ENCODE data around the gene ITPKB. TPM values are rescaled to one million over a fixed set of nuclear protein-coding genes. Genes with fewer than 3 reads are reported as not detected.

The ITPKB gene
- total RNA-seq, 2 donors from 2014 or later, result 26.9 to 28.4 TPM

DNA sequence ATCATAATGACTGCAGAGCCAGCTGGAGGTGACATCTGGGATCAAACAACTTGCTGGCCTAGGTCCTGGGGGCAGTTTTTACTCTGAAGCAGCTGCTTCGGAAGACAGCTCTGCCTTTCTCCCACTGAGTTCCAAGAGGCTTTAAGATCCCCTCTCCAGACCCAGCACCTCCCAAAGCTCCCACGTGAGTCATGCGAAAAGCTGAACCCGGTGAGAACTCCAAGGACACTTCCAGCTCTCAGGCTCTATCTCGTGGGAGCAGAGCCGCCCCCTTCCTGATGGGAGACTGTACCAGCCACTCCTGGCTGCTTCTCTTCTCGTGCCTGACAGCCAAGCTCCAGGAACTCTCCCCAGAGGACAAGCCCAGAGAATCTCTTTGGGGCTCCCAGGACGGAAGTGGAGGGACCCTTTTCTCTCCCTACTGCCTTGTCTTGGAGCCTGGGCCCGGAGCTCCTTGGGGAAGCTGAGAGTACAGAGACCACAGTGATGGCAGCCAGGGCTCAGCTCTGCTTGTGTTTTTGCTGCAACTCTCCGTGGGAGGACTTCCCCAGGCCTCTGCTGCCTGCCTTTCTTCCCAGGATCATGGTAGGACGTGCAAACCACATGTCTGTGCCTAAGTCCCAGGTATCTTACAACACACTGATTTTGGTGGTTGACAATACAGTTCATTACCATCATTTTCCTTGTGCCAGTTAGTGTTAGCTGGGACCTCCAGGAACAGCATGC lies 149.9 kb downstream of the ITPKB start:
- H3K4me1 ChIP-seq (ENCODE audit: control insufficient read depth in 1 of 2, low read depth in 2 of 2), result peaks cover 0 to 13% of the 10 kb centered on the region in 2 donors
- H3K27me3 ChIP-seq (replicated peaks; ENCODE audit: insufficient read depth), result no peaks in the 10 kb centered on the region
- H3K36me3 ChIP-seq, result no peaks in the 10 kb centered on the region
- DNase-seq (ENCODE audit: low spot score), result no peak
- no peak for ATAC-seq (ENCODE audit: insufficient number of reproducible peaks, low FRiP score, low read depth)
- no peaks in the 10 kb centered on the region for H3K9me3 ChIP-seq
- H3K27ac ChIP-seq, result no peak overlapping the region
- no peak overlapping the region for H3K4me3 ChIP-seq
- TF ChIP-seq, protein P1, sequence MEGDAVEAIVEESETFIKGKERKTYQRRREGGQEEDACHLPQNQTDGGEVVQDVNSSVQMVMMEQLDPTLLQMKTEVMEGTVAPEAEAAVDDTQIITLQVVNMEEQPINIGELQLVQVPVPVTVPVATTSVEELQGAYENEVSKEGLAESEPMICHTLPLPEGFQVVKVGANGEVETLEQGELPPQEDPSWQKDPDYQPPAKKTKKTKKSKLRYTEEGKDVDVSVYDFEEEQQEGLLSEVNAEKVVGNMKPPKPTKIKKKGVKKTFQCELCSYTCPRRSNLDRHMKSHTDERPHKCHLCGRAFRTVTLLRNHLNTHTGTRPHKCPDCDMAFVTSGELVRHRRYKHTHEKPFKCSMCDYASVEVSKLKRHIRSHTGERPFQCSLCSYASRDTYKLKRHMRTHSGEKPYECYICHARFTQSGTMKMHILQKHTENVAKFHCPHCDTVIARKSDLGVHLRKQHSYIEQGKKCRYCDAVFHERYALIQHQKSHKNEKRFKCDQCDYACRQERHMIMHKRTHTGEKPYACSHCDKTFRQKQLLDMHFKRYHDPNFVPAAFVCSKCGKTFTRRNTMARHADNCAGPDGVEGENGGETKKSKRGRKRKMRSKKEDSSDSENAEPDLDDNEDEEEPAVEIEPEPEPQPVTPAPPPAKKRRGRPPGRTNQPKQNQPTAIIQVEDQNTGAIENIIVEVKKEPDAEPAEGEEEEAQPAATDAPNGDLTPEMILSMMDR (IDR thresholded peaks at IDR 0.05), result no peak

DNA sequence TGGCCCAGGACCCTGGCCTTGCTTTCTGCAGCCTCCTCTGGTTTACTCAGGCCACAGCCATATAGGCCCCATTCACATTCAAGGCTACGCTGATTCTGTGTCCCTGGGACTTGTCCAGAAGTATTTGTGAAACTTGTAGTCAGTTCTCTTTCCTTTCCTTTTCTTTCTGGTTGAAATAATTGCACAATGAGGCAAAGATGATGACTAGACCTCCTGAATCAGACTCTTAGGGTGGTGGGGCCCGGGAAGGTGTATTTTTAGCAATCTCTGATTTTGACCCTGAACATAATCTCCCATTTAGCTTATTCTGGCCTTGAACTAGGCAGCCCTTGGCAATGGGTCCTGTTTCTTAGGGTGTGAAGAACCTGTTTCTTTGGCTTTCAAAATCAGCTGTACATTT lies 150.6 kb downstream of the ITPKB start:
- Histone ChIP-seq H3K4me1 (ENCODE audit: control insufficient read depth in 1 of 2, low read depth in 2 of 2) (peaks cover 0 to 13% of the 10 kb centered on the region in 2 donors), H3K36me3 (no peaks in the 10 kb centered on the region), H3K27me3 (replicated peaks; ENCODE audit: insufficient read depth) (no peaks in the 10 kb centered on the region), H3K9me3 (no peaks in the 10 kb centered on the region), H3K27ac (no peak overlapping the region), H3K4me3 (no peak overlapping the region)
- DNase-seq (ENCODE audit: low spot score), result no peak
- ATAC-seq (ENCODE audit: insufficient number of reproducible peaks, low FRiP score, low read depth), result no peak
- TF ChIP-seq, protein P1 (IDR thresholded peaks at IDR 0.05), result no peak

GRCh38 chr1:226586650-226587422 lies 152.2 kb downstream of the ITPKB start:
- Histone ChIP-seq H3K4me3 (no peak overlapping the region), H3K36me3 (no peaks in the 10 kb centered on the region), H3K27ac (no peak overlapping the region), H3K4me1 (ENCODE audit: control insufficient read depth in 1 of 2, low read depth in 2 of 2) (peaks cover 0 to 13% of the 10 kb centered on the region in 2 donors), H3K27me3 (replicated peaks; ENCODE audit: insufficient read depth) (no peaks in the 10 kb centered on the region), H3K9me3 (no peaks in the 10 kb centered on the region)
- DNase-seq (ENCODE audit: low spot score) (no peak), ATAC-seq (ENCODE audit: insufficient number of reproducible peaks, low FRiP score, low read depth) (no peak)
- TF ChIP-seq, protein P1 (IDR thresholded peaks at IDR 0.05), result no peak

DNA sequence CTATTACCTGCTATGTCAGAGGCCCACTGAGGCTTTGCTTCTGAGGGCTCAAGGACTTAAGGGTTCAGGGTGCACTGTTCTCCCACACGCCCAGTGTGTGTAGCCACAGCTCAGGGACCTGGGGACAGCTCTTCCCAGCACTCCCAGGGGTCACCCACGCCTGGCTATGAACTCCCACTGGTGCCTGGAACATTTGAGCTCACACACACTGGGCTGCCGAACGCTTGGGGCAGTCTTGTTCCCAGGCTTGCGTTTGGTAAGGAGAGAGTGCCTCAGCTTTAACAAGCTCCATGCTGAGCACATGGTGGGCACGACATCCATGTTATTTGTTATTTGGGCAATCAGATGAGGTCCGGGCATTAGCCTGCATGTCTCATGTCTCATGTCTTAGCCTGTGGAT lies 153.0 kb downstream of the ITPKB start:
- no peaks in the 10 kb centered on the region for H3K36me3 ChIP-seq
- H3K4me3 ChIP-seq, result no peak overlapping the region
- DNase-seq (ENCODE audit: low spot score), result no peak
- no peak overlapping the region for H3K27ac ChIP-seq
- TF ChIP-seq, protein P1 (IDR thresholded peaks at IDR 0.05), result no peak
- peaks cover 0 to 13% of the 10 kb centered on the region in 2 donors for H3K4me1 ChIP-seq (ENCODE audit: control insufficient read depth in 1 of 2, low read depth in 2 of 2)
- no peaks in the 10 kb centered on the region for H3K9me3 ChIP-seq
- no peaks in the 10 kb centered on the region for H3K27me3 ChIP-seq (replicated peaks; ENCODE audit: insufficient read depth)
- ATAC-seq (ENCODE audit: insufficient number of reproducible peaks, low FRiP score, low read depth), result no peak

GRCh38 chr1:226584164-226584563 lies 154.9 kb downstream of the ITPKB start:
- peaks cover 0 to 11% of the 10 kb centered on the region in 2 donors for H3K4me1 ChIP-seq (ENCODE audit: control insufficient read depth in 1 of 2, low read depth in 2 of 2)
- no peaks in the 10 kb centered on the region for H3K9me3 ChIP-seq
- DNase-seq (ENCODE audit: low spot score) (no peak), ATAC-seq (ENCODE audit: insufficient number of reproducible peaks, low FRiP score, low read depth) (no peak)
- H3K27me3 ChIP-seq (replicated peaks; ENCODE audit: insufficient read depth), result no peaks in the 10 kb centered on the region
- H3K36me3 ChIP-seq, result no peaks in the 10 kb centered on the region
- no peak overlapping the region for H3K27ac ChIP-seq
- H3K4me3 ChIP-seq, result no peak overlapping the region
- TF ChIP-seq, protein P1 (IDR thresholded peaks at IDR 0.05), result no peak

Data from thoracic aorta (tissue), 2 donors.